H1 (cell line): ENCODE results near the gene DIAPH2. TPM values are rescaled to one million over a fixed set of nuclear protein-coding genes. Genes with fewer than 3 reads are reported as not detected.

Experiments
- CTCF ChIA-PET: fragments of 300-600 bp; sonication (Branson Sonifier 250); formaldehyde crosslinking; loops from one replicate; lab custom pipeline; 2021; ENCODE audit not compliant: partially characterized antibody; lab: Charles Lee
- POLR2A ChIA-PET: fragments of 300-600 bp; sonication (Branson Sonifier 250); formaldehyde crosslinking; loops from one replicate; lab custom pipeline; 2021; ENCODE audit warnings: inconsistent platforms; ENCODE audit not compliant: partially characterized antibody; lab: Charles Lee
- DNase-seq, 2 experiments: peaks; one replicate each; pipeline versions ENCODE4 v3.0.0 to v3.0.0-alpha.2; 2010 to 2022; ENCODE audit warnings: low spot score in 2 of 2, low read depth in 1 of 2, mixed read lengths in 1 of 2
- FAIRE-seq: peaks from 2 replicates; lab custom pipeline; 2011; peaks lifted over from hg19 to GRCh38; lab: Jason Lieb, UNC
- H2AFZ ChIP-seq: 2 replicates; pipeline ENCODE4 v1.8.1; 2012; ENCODE audit warnings: low read length, inconsistent platforms
- H2AK5ac ChIP-seq: 2 replicates; pipeline ENCODE4 v1.6.1; 2013; ENCODE audit warnings: low read depth, low read length
- H2BK120ac ChIP-seq: replicated peaks from 2 replicates; pipeline ENCODE3; 2013; ENCODE audit warnings: low read depth, low read length, inconsistent platforms
- H2BK12ac ChIP-seq: 2 replicates; pipeline ENCODE4 v1.6.1; 2013; ENCODE audit warnings: low read depth, low read length
- H2BK15ac ChIP-seq: 2 replicates; pipeline ENCODE4 v1.6.1; 2013; ENCODE audit warnings: low read length
- H2BK20ac ChIP-seq: 2 replicates; pipeline ENCODE4 v1.6.1; 2013; ENCODE audit warnings: low read length
- H2BK5ac ChIP-seq: 2 replicates; pipeline ENCODE4 v1.6.1; 2013; ENCODE audit warnings: low read depth, low read length
- H3K14ac ChIP-seq: 2 replicates; pipeline ENCODE4 v1.6.1; 2013; ENCODE audit warnings: inconsistent platforms; ENCODE audit not compliant: insufficient read length
- H3K18ac ChIP-seq: 2 replicates; pipeline ENCODE4 v1.6.1; 2013; ENCODE audit warnings: low read length; ENCODE audit errors: extremely low read depth
- H3K23ac ChIP-seq: 2 replicates; pipeline ENCODE4 v1.6.1; 2013; ENCODE audit warnings: inconsistent platforms; ENCODE audit not compliant: insufficient read length
- H3K23me2 ChIP-seq: 2 replicates; pipeline ENCODE4 v1.6.1; 2013; ENCODE audit warnings: low read depth, low read length
- H3K27ac ChIP-seq: 2 replicates; pipeline ENCODE4 v1.6.1; 2011; ENCODE audit warnings: low read depth, low read length, inconsistent platforms
- H3K27me3 ChIP-seq, 4 experiments: replicated peaks in 1 of 4; 1 replicate in 1 of 4; 2 replicates in 3 of 4; pipeline versions ENCODE4 v1.6.1 to v1.8.1; 2011 to 2013; ENCODE audit warnings: low read length in 3 of 4, mild to moderate bottlenecking in 3 of 4, inconsistent platforms in 2 of 4, mixed read lengths in 2 of 4, moderate library complexity in 1 of 4; ENCODE audit not compliant: control insufficient read depth in 3 of 4, insufficient read depth in 3 of 4; ENCODE audit errors: extremely low read depth in 1 of 4
- H3K36me3 ChIP-seq, 4 experiments: 2 replicates each; pipeline versions ENCODE4 v1.6.1 to v1.8.1; 2011 to 2013; ENCODE audit warnings: mild to moderate bottlenecking in 4 of 4, low read length in 3 of 4, moderate library complexity in 2 of 4, control low read depth in 1 of 4, inconsistent platforms in 1 of 4; ENCODE audit not compliant: insufficient read depth in 4 of 4, control insufficient read depth in 2 of 4
- H3K4ac ChIP-seq: replicated peaks from 2 replicates; pipeline ENCODE3; 2013; ENCODE audit warnings: low read length, low read depth, mixed read lengths, inconsistent platforms; ENCODE audit not compliant: insufficient read length
- H3K4me1 ChIP-seq, 4 experiments: replicated peaks in 1 of 4; 1 replicate in 1 of 4; 2 replicates in 3 of 4; pipeline versions ENCODE4 v1.6.1 to v1.8.1; 2011 to 2013; ENCODE audit warnings: low read length in 3 of 4, inconsistent platforms in 2 of 4, mixed read lengths in 1 of 4; ENCODE audit not compliant: insufficient read depth in 4 of 4, control insufficient read depth in 3 of 4
- H3K4me2 ChIP-seq, 2 experiments: 2 replicates each; pipeline versions ENCODE4 v1.6.1 to v1.8.1; 2011 to 2013; ENCODE audit warnings: low read depth in 2 of 2, low read length in 2 of 2, control low read depth in 1 of 2, inconsistent platforms in 1 of 2, mild to moderate bottlenecking in 1 of 2; ENCODE audit not compliant: insufficient read depth in 1 of 2
- H3K4me3 ChIP-seq, 4 experiments: fragments of 200-600, 300-600 bp in 1 of 4; sonication (generic), shearing (Covaris generic), sonication (Bioruptor Twin) in 1 of 4; 2 replicates each; pipeline versions ENCODE4 v1.5.1 to v1.8.1; 2011 to 2016; ENCODE audit warnings: low read length in 4 of 4, low read depth in 3 of 4, control low read depth in 2 of 4, inconsistent platforms in 2 of 4, mild to moderate bottlenecking in 2 of 4, mixed read lengths in 1 of 4, moderate library complexity in 1 of 4; ENCODE audit not compliant: insufficient read depth in 2 of 4; ENCODE audit errors: extremely low read depth in 1 of 4
- H3K56ac ChIP-seq: replicated peaks from 2 replicates; pipeline ENCODE3; 2013; ENCODE audit warnings: low read depth, mild to moderate bottlenecking, mixed read lengths, low read length, inconsistent platforms; ENCODE audit not compliant: insufficient read length
- H3K79me1 ChIP-seq: 2 replicates; pipeline ENCODE4 v1.6.1; 2013; ENCODE audit warnings: low read depth, low read length, control low read depth
- H3K79me2 ChIP-seq, 2 experiments: 2 replicates each; pipeline versions ENCODE4 v1.6.1 to v1.8.1; 2012 to 2013; ENCODE audit warnings: low read length in 2 of 2, mild to moderate bottlenecking in 2 of 2, inconsistent platforms in 1 of 2; ENCODE audit not compliant: insufficient read depth in 2 of 2, control insufficient read depth in 1 of 2
- H3K9ac ChIP-seq, 4 experiments: replicated peaks in 1 of 4; 1 replicate in 1 of 4; 2 replicates in 3 of 4; pipeline versions ENCODE4 v1.6.1 to v1.8.1; 2011 to 2013; ENCODE audit warnings: low read depth in 3 of 4, low read length in 3 of 4, control low read depth in 2 of 4, mild to moderate bottlenecking in 2 of 4, moderate library complexity in 2 of 4, inconsistent platforms in 1 of 4; ENCODE audit errors: extremely low read depth in 1 of 4
- H3K9me3 ChIP-seq, 2 experiments: 2 replicates each; pipeline versions ENCODE4 v1.6.1 to v1.8.1; 2012 to 2013; ENCODE audit warnings: mild to moderate bottlenecking in 2 of 2, moderate library complexity in 2 of 2, control low read depth in 1 of 2, inconsistent platforms in 1 of 2, low read depth in 1 of 2, low read length in 1 of 2, mixed read lengths in 1 of 2; ENCODE audit not compliant: insufficient read depth in 2 of 2
- H4K20me1 ChIP-seq, 2 experiments: replicated peaks in 1 of 2; 2 replicates each; pipeline versions ENCODE3 to v1.8.1; 2011 to 2013; ENCODE audit warnings: inconsistent platforms in 2 of 2, low read length in 2 of 2, mild to moderate bottlenecking in 1 of 2; ENCODE audit not compliant: insufficient read depth in 2 of 2, control insufficient read depth in 1 of 2
- H4K5ac ChIP-seq: 2 replicates; pipeline ENCODE4 v1.6.1; 2013; ENCODE audit warnings: low read length, low read depth, mixed read lengths, inconsistent platforms; ENCODE audit not compliant: insufficient read length
- H4K8ac ChIP-seq: 2 replicates; pipeline ENCODE4 v1.8.0; 2013; ENCODE audit warnings: mild to moderate bottlenecking, moderate library complexity, low read length, inconsistent platforms; ENCODE audit not compliant: insufficient read depth; ENCODE audit errors: extremely low read depth
- H4K91ac ChIP-seq: replicated peaks from 2 replicates; pipeline ENCODE3; 2013; ENCODE audit warnings: low read length, mixed read lengths, inconsistent platforms; ENCODE audit not compliant: insufficient read length
- CBX5 ChIP-seq: fragments of 300-800, 300-1000 bp; sonication (generic); IDR thresholded peaks from 2 replicates; pipeline ENCODE4 v1.7.1; 2016; ENCODE audit warnings: antibody characterized with exemption, low read length, low read depth
- CBX8 ChIP-seq: fragments of 300-800, 300-1000 bp; sonication (generic); IDR thresholded peaks from 2 replicates; pipeline ENCODE4 v1.7.1; 2016; ENCODE audit warnings: low read depth, low read length, borderline replicate concordance
- CHD1 ChIP-seq: IDR thresholded peaks from 2 replicates; pipeline ENCODE4 v1.6.1; 2012; ENCODE audit warnings: low read depth, low read length, improper control_type of control experiment
- CHD2 ChIP-seq: IDR thresholded peaks from 2 replicates; pipeline ENCODE4 v1.6.1; 2012; ENCODE audit warnings: low read length, improper control_type of control experiment
- EGR1 ChIP-seq: IDR thresholded peaks from 2 replicates; pipeline ENCODE4 v1.6.1; 2011; ENCODE audit warnings: low read depth, low read length, borderline replicate concordance
- JUN ChIP-seq: IDR thresholded peaks from 2 replicates; pipeline ENCODE4 v1.6.1; 2011; ENCODE audit warnings: low read depth, mild to moderate bottlenecking, improper control_type of control experiment, low read length
- KDM1A ChIP-seq: fragments of 200-600, 300-600 bp; sonication (generic); IDR thresholded peaks from 2 replicates; pipeline ENCODE4 v1.7.1; 2016; ENCODE audit warnings: mild to moderate bottlenecking, low read length, borderline replicate concordance
- NRF1 ChIP-seq: IDR thresholded peaks from 2 replicates; pipeline ENCODE4 v1.6.1; 2011; ENCODE audit warnings: mild to moderate bottlenecking, low read depth, low read length, improper control_type of control experiment
- RXRA ChIP-seq: IDR thresholded peaks from 2 replicates; pipeline ENCODE4 v1.6.1; 2011; ENCODE audit warnings: low read depth, mild to moderate bottlenecking, low read length, moderate library complexity; ENCODE audit not compliant: insufficient read depth
- SIN3A ChIP-seq, 2 experiments: IDR thresholded peaks in 1 of 2; conservative IDR thresholded peaks in 1 of 2; 2 replicates each; pipeline ENCODE4 v1.6.1; 2011 to 2012; ENCODE audit warnings: low read length in 2 of 2, improper control_type of control experiment in 1 of 2, low read depth in 1 of 2, mild to moderate bottlenecking in 1 of 2
- SIRT6 ChIP-seq: IDR thresholded peaks from one replicate; pipeline ENCODE4 v1.7.1; 2012; ENCODE audit warnings: low read length, inconsistent platforms
- SIX5 ChIP-seq: IDR thresholded peaks from 2 replicates; pipeline ENCODE4 v1.6.1; 2011; ENCODE audit warnings: mild to moderate bottlenecking, low read depth, low read length
- SP1 ChIP-seq: IDR thresholded peaks from 2 replicates; pipeline ENCODE4 v1.6.1; 2011; ENCODE audit warnings: low read depth, low read length
- TBP ChIP-seq: IDR thresholded peaks from 2 replicates; pipeline ENCODE4 v1.6.1; 2011; ENCODE audit warnings: low read depth, low read length, improper control_type of control experiment
- YY1 ChIP-seq: IDR thresholded peaks from 2 replicates; pipeline ENCODE4 v1.6.1; 2011; ENCODE audit warnings: low read depth, mild to moderate bottlenecking, low read length
- WGBS, 2 experiments: shearing (Covaris generic) in 1 of 2; methylation state at CpG; one replicate each; pipeline versions ENCODE4 v1.1.6 to v1.1.7; 2013 to 2015; ENCODE audit warnings: low lambda C conversion rate in 2 of 2, mixed read lengths in 2 of 2, inconsistent platforms in 1 of 2, low coverage in 1 of 2, missing lambda C conversion rate in 1 of 2; ENCODE audit not compliant: insufficient replicate concordance in 2 of 2, insufficient coverage in 1 of 2, insufficient read length in 1 of 2; ENCODE audit errors: extremely low coverage in 1 of 2, missing lambda C conversion rate in 1 of 2; 5-methylcytosine and 5-hydroxymethylcytosine counted together
- polyA plus RNA-seq, 7 experiments: library from polyadenylated mRNA; depleted of rRNA in 3 of 7; stranded (reverse) in 5 of 7; unstranded in 2 of 7; fragments of >200 nt in 5 of 7; fragments of 200-250 nt in 2 of 7; gene quantifications; 1 replicate in 5 of 7; 2 replicates in 1 of 7; 4 replicates in 1 of 7; pipeline versions ENCODE4 v1.2.1 to v1.2.3, GENCODE V29; 2011 to 2013; ENCODE audit warnings: missing spikeins in 2 of 7, mixed read lengths in 2 of 7
- total RNA-seq: library from RNA; stranded (reverse); fragmentation: NEBNext Ultra II Directional; extraction: Animal tissue kit (Norgen Biotek cat#: 25700); gene quantifications from 2 replicates; pipeline ENCODE4 v1.2.1, GENCODE V29; 2021

Gene DIAPH2
- total and polyA plus RNA-seq, 2 of the 8 experiments (the other 6 are each of a cell fraction or from before 2014, with no cell fraction given) = 4.4 to 24.3 TPM

- Histone ChIP-seq H3K9ac (no peak overlapping the region), H3K4me1 (peaks cover 0 to 2% (median under 1%) of the 10 kb centered on the region in 4 experiments; a peak in 2 of 7 replicates), H3K14ac (no peak overlapping the region), H4K5ac (no peak overlapping the region), H3K23me2 (no peaks in the 10 kb centered on the region), H3K4ac (no peak overlapping the region), H2BK20ac (no peak overlapping the region), H2BK12ac (no peak overlapping the region), H4K91ac (no peak overlapping the region), H3K56ac (no peak overlapping the region), H2BK5ac (no peak overlapping the region), H3K4me2 (peak overlapping the region; percentile 42 to 57; a peak in 3 of 4 replicates), H3K27me3 (no peaks in the 10 kb centered on the region), H3K79me1 (no peaks in the 10 kb centered on the region; the same call in none of the 2 replicates), H3K18ac (no peak overlapping the region; the same call in 1 of the 2 replicates), H4K8ac (no peak overlapping the region), H3K23ac (no peak overlapping the region), H3K4me3 (peak overlapping the region in 1 of 4 experiments; percentile 41; a peak in 2 of 8 replicates), H3K79me2 (peaks cover 0 to 44% of the 10 kb centered on the region in 2 experiments; a peak in 2 of 4 replicates), H2AFZ (no peak overlapping the region), H2AK5ac (no peak overlapping the region), H3K36me3 (peaks cover 0 to 14% (median 0%) of the 10 kb centered on the region in 4 experiments; a peak in 2 of 8 replicates), H3K9me3 (no peaks in the 10 kb centered on the region), H3K27ac (no peak overlapping the region), H2BK15ac (no peak overlapping the region), H4K20me1 (no peaks in the 10 kb centered on the region), H2BK120ac (no peak overlapping the region)
- WGBS, 2 experiments = 14% methylated on average over 2 of the region's 2 CpGs; no CpG with 5 or more reads in 1 of the 2 experiments
- CTCF ChIA-PET = interaction anchor here (0.6 to 0.7 kb wide), 2 partner anchors 30 to 32 kb away, joined by 3 read pairs; no protein-coding TSS in a partner anchor
- FAIRE-seq (no peak), DNase-seq (no peak)
- POLR2A ChIA-PET = no interaction called here
- TF ChIP-seq SIN3A (conservative IDR thresholded peaks at IDR 0.05 in 1 of 2, IDR thresholded peaks at IDR 0.05 in 1 of 2; ENCODE audit: low read depth in 1 of 2, low read length in 2 of 2) (no peak), CHD2 (no peak), CBX5 (no peak), CHD1 (no peak), KDM1A (no peak), JUN (no peak), YY1 (no peak), SIX5 (no peak), NRF1 (no peak), TBP (no peak), RXRA (no peak), SP1 (no peak), EGR1 (no peak), CBX8 (no peak), SIRT6 (no peak)
Observed at GRCh38 chrX:97344724-97345123, 660.1 kb downstream of the DIAPH2 start.
